GM12872 (cell line): ENCODE measurements around the gene KRTAP10-12.

Experiments
- TF ChIP-seq, protein P1 (sequence below): IDR thresholded peaks from 3 replicates; pipeline ENCODE4 v1.5.1; 2011; ENCODE audit warnings: low read depth, mild to moderate bottlenecking, low read length, moderate library complexity; ENCODE audit not compliant: insufficient read depth

The KRTAP10-12 gene

DNA sequence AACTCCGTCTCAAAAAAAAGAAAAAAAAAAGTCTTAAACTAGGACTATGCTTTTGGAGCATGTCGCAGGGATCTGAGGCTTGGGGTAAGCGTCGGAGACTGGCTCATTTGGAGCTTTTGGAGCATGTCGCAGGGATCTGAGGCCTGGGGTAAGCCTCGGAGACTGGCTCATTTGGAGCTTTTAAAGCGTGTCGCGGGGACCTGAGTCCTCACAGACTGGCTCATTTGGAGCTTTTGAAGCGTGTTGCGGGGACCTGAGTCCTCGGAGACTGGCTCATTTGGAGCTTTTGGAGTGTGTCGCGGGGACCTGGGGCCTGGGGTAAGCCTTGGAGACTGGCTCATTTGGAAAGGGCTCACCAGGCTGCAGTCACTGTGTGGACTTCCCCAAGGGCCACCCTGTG lies 28.0 kb downstream of the KRTAP10-12 start:
- TF ChIP-seq, protein P1, sequence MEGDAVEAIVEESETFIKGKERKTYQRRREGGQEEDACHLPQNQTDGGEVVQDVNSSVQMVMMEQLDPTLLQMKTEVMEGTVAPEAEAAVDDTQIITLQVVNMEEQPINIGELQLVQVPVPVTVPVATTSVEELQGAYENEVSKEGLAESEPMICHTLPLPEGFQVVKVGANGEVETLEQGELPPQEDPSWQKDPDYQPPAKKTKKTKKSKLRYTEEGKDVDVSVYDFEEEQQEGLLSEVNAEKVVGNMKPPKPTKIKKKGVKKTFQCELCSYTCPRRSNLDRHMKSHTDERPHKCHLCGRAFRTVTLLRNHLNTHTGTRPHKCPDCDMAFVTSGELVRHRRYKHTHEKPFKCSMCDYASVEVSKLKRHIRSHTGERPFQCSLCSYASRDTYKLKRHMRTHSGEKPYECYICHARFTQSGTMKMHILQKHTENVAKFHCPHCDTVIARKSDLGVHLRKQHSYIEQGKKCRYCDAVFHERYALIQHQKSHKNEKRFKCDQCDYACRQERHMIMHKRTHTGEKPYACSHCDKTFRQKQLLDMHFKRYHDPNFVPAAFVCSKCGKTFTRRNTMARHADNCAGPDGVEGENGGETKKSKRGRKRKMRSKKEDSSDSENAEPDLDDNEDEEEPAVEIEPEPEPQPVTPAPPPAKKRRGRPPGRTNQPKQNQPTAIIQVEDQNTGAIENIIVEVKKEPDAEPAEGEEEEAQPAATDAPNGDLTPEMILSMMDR: no peak

DNA sequence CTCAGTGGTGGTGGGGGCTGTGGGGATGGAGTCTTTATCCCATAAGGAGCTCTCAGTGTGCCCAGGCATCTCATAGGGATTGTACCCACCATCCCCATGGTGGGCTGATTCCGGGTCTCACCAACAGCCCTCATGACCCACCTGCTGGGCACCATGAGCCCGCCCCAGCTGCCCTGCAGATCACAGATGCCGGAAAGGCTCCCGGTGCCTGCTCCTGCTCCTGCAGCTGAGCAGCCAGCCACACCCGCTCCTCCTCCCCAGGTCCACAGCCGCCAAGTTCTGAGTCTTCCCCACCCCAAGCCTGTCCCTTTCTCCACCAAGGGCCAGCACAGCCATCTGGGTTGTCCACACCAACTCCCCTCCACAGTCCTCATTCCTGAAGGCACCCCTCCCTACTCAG lies 29.9 kb downstream of the KRTAP10-12 start:
- TF ChIP-seq, protein P1: no peak

DNA sequence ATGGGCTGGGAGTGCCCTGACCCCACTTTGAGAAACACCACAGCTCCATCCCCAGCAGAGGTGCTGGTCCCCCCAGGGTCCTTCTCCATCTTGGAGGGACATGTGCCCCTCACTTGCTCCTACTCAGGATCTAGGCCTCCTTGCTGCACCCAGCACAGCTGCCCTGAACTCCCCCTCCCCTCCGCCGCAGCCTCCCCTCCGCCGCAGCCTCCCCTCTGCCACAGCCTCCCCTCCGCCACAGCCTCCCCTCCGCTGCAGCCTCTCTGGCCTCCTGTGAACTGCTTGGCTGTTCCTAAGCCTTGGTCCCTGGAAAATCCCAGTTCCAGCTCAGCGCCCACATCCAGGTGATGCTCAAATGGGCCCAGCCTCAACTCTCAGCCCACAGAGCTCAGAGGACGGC lies 30.3 kb downstream of the KRTAP10-12 start:
- TF ChIP-seq, protein P1: no peak

DNA sequence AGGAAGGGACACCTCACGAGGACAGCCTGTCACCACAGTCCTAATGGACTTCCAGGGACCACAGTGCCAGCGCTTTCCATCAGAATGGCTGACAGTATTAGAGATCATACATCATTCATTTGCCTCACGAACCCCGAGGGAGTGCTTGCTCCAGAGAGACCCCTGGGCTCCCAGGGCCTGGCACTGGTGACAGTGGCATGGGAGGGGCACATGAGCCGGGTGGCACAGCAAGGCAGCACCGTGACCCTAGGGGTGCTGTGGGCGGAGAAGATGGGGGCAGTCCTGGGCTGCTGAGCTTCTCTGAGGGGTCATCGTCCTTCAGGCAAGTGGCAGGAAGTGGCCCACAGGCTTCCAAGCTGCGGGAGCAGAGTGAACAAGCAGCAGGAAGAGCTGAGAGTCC lies 30.8 kb downstream of the KRTAP10-12 start:
- TF ChIP-seq, protein P1: no peak

DNA sequence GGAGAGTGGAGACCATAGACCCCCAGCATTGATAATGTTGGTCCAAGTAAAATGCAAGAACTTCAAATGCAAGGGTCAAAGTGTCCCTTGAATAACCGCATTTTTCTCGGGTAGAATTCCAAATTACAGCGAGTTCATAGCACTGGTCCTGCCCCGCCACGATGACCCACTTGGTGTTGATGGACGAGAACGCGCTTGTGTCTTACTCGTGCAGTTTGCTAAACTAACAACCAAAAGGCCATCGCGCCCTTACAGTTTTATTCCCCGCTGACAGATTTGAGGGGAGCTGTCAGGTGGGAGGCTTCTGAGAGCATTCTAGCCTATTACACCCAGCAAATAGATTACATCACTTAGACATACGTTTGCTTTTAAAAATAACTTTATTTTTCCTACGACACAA lies 31.7 kb downstream of the KRTAP10-12 start:
- TF ChIP-seq, protein P1: no peak

DNA sequence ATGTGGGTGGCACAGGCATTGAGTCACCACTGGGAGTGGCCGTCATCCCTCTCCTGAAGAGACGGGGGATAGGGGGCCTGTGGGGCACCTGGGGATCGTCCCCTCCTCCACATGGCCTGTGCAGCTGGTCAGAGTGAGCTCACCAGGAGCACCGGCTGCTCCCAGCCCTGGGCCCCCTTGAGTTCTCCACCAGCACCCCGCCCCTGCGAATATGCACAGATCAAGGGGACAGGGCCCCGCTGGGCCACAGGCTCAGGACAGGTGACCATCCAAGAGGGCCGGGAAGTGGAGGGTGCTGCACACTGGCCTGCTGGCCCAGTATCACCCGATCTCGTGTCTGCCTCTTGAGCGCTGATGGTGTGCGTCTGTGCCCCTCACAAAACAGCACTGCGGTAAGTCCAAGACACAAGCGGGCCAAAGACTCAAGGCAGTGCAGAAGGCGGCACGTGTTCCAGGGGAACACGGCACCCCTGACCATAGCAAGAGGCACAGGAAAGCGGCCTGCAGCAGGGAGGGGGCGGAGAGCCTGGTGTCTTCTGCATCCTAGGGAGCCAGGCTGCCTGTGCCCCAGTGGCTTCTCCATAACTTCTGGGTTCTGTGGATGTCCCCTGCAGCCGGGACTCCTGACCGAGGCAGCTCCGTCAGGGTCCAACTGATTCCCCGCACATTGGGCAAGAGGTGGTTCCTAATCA lies 32.5 kb downstream of the KRTAP10-12 start:
- TF ChIP-seq, protein P1: no peak

DNA sequence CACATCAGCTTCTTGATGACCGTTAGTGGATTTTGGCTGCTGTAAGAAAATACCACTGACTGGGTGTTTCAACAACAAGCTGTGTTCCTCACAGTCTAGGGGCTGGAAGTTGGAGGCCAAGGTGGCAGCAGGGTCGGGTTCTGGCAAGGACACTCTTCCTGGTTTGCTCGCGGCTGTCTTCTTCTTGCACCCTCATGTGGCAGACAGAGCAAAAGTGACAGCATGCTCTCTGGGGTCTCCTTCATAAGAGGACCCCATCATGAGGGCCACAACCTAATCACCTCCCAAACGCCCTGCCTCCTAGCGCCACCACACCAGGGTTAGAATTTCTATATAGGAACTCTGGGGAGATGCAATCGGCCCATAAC lies 33.0 kb downstream of the KRTAP10-12 start:
- TF ChIP-seq, protein P1: no peak
